ENCODE measurements around the gene SH3BP5L. TPM values are rescaled to one million over a fixed set of nuclear protein-coding genes. Genes with fewer than 3 reads are reported as not detected.

The SH3BP5L gene
- total and polyA plus RNA-seq, 2 experiments from 2014 or later, result 6.5 to 17.2 TPM

DNA sequence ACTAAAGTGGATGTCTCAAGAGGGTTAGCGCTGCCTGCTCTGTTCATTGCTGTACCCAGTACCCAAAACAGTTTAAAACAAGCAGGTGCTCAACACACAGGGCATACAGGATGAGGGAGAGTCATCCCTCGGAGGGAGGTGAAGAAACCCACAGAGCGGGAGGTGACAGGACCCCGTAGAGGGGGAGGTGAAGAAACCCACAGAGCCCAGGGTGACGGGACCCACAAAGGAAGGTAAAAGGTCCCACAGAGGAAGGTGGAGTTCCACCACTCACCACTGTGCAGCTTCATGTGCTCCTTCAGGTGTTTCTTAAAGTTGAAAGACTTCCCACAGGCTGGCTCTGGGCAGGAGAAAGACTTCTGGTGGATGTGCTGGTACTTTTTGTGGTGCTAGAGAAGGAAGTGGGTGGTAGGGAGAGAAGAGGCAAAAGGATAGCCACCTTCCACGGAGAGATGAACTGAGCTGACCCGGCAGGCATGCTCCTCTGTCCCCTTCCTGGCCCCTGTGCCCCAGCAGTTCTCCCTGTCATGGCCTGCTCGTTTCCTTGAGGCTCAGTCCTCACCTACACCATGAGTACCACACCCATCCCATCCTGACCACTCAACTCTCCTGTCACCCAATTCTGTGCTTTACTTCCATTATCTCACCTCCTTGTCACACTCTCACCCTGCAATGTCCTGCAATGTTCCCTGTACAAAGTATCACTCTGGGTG lies 28.1 kb upstream of the SH3BP5L start:
- H3K79me2 ChIP-seq, result peaks cover 18% of the 10 kb centered on the region
- H3K9me2 ChIP-seq (replicated peaks; ENCODE audit: insufficient read depth), result no peaks in the 10 kb centered on the region
- DNase-seq (ENCODE audit: low spot score), result no peak
- H3K4me2 ChIP-seq, result no peak overlapping the region
- no peaks in the 10 kb centered on the region for H3K36me3 ChIP-seq (replicated peaks; ENCODE audit: insufficient read depth, low read depth)
- H3K4me3 ChIP-seq, result no peak overlapping the region
- H3K27me3 ChIP-seq, result no peaks in the 10 kb centered on the region
- peaks cover 10% of the 10 kb centered on the region for H3K4me1 ChIP-seq (ENCODE audit: insufficient read depth)
- H2AFZ ChIP-seq, result no peak overlapping the region
- WGBS (ENCODE audit: low lambda C conversion rate, missing lambda C conversion rate), result 92% methylated on average over 8 of the region's 8 CpGs
- TF ChIP-seq EZH2 (IDR thresholded peaks at IDR 0.05; ENCODE audit: borderline replicate concordance), result no peak
- TF ChIP-seq EZH2phosphoT487 (IDR thresholded peaks at IDR 0.05; ENCODE audit: low read depth, severe bottlenecking, unreplicated experiment), result no peak
- H3K27ac ChIP-seq, result no peak overlapping the region
- no peaks in the 10 kb centered on the region for H4K20me1 ChIP-seq (ENCODE audit: insufficient read depth, poor library complexity, severe bottlenecking)
- H3K9me3 ChIP-seq (ENCODE audit: low read depth), result no peaks in the 10 kb centered on the region

- 95% methylated on average over 7 of the region's 7 CpGs for WGBS (ENCODE audit: low lambda C conversion rate, missing lambda C conversion rate)
- Histone ChIP-seq H3K36me3 (replicated peaks; ENCODE audit: insufficient read depth, low read depth) (no peaks in the 10 kb centered on the region), H3K4me1 (ENCODE audit: insufficient read depth) (peaks cover 9% of the 10 kb centered on the region), H4K20me1 (ENCODE audit: insufficient read depth, poor library complexity, severe bottlenecking) (no peaks in the 10 kb centered on the region), H3K4me2 (no peak overlapping the region), H3K9me2 (replicated peaks; ENCODE audit: insufficient read depth) (no peaks in the 10 kb centered on the region), H2AFZ (no peak overlapping the region), H3K79me2 (peaks cover 13% of the 10 kb centered on the region), H3K27me3 (no peaks in the 10 kb centered on the region), H3K27ac (no peak overlapping the region), H3K9me3 (ENCODE audit: low read depth) (no peaks in the 10 kb centered on the region), H3K4me3 (no peak overlapping the region)
- no peak for DNase-seq (ENCODE audit: low spot score)
- TF ChIP-seq EZH2phosphoT487 (IDR thresholded peaks at IDR 0.05; ENCODE audit: low read depth, severe bottlenecking, unreplicated experiment) (no peak), EZH2 (IDR thresholded peaks at IDR 0.05; ENCODE audit: borderline replicate concordance) (no peak), CTCF (IDR thresholded peaks at IDR 0.05; ENCODE audit: poor library complexity) (no peak)
Observed at GRCh38 chr1:248852481-248853405, 27.0 kb upstream of the SH3BP5L start.

GRCh38 chr1:248851390-248851789 lies 25.7 kb upstream of the SH3BP5L start:
- no peak for DNase-seq (ENCODE audit: low spot score)
- H3K9me3 ChIP-seq (ENCODE audit: low read depth), result no peaks in the 10 kb centered on the region
- no peaks in the 10 kb centered on the region for H3K36me3 ChIP-seq (replicated peaks; ENCODE audit: insufficient read depth, low read depth)
- H2AFZ ChIP-seq, result no peak overlapping the region
- H3K4me3 ChIP-seq, result no peak overlapping the region
- H3K4me1 ChIP-seq (ENCODE audit: insufficient read depth), result no peaks in the 10 kb centered on the region
- H3K79me2 ChIP-seq, result peaks cover 1% of the 10 kb centered on the region
- H3K27me3 ChIP-seq, result no peaks in the 10 kb centered on the region
- WGBS (ENCODE audit: low lambda C conversion rate, missing lambda C conversion rate), result 90% methylated on average over 2 of the region's 2 CpGs
- H4K20me1 ChIP-seq (ENCODE audit: insufficient read depth, poor library complexity, severe bottlenecking), result no peaks in the 10 kb centered on the region
- no peak overlapping the region for H3K27ac ChIP-seq
- H3K4me2 ChIP-seq, result no peak overlapping the region
- TF ChIP-seq EZH2phosphoT487 (IDR thresholded peaks at IDR 0.05; ENCODE audit: low read depth, severe bottlenecking, unreplicated experiment) (no peak), EZH2 (IDR thresholded peaks at IDR 0.05; ENCODE audit: borderline replicate concordance) (no peak), CTCF (IDR thresholded peaks at IDR 0.05; ENCODE audit: poor library complexity) (no peak)
- no peaks in the 10 kb centered on the region for H3K9me2 ChIP-seq (replicated peaks; ENCODE audit: insufficient read depth)
